Transverse colon (tissue), 4 donors: ENCODE data around the gene NRF1. TPM values are rescaled to one million over a fixed set of nuclear protein-coding genes. Genes with fewer than 3 reads are reported as not detected.

ENCODE experiments used
- DNase-seq: peaks from one replicate; pipeline ENCODE4 v3.0.0-alpha.2; 2019
- H3K27ac ChIP-seq, 4 donors: fragments of 200-600 bp; sonication (generic); 2 replicates each; pipeline ENCODE4 v1.5.1; 2016 to 2018; ENCODE audit warnings: inconsistent platforms in 4 of 4
- H3K27me3 ChIP-seq: fragments of 200-600 bp; sonication (generic); 2 replicates; pipeline ENCODE4 v1.5.1; 2017; ENCODE audit warnings: inconsistent platforms
- H3K36me3 ChIP-seq, 4 donors: fragments of 200-600 bp; sonication (generic); 2 replicates each; pipeline ENCODE4 v1.5.1; 2017 to 2019; ENCODE audit warnings: inconsistent platforms in 4 of 4
- H3K4me1 ChIP-seq, 4 donors: fragments of 200-600 bp; sonication (generic); 2 replicates each; pipeline ENCODE4 v1.5.1; 2017 to 2020; ENCODE audit warnings: inconsistent platforms in 4 of 4
- H3K4me3 ChIP-seq, 4 donors: fragments of 200-600 bp; sonication (generic); 1 replicate in 1 of 4; 2 replicates in 3 of 4; pipeline versions ENCODE4 v1.5.1 to v1.6.1; 2017 to 2019; ENCODE audit warnings: inconsistent platforms in 4 of 4
- H3K9me3 ChIP-seq, 2 donors: fragments of 200-600 bp; sonication (generic); 2 replicates each; pipeline ENCODE4 v1.5.1; 2017 to 2019; ENCODE audit warnings: inconsistent platforms in 2 of 2
- EP300 ChIP-seq: sonication (generic); formaldehyde crosslinking; IDR thresholded peaks from one replicate; pipeline ENCODE4 v1.6.1; 2017; ENCODE audit warnings: antibody characterized with exemption, low read depth
- POLR2A ChIP-seq: fragments of 450-650 bp; IDR thresholded peaks from one replicate; pipeline ENCODE4 v1.6.1; 2016; ENCODE audit warnings: antibody characterized with exemption, mild to moderate bottlenecking, moderate library complexity
- POLR2AphosphoS5 ChIP-seq, 3 donors: sonication (generic); formaldehyde crosslinking; IDR thresholded peaks; one replicate each; pipeline ENCODE4 v1.6.1; 2016; ENCODE audit warnings: antibody characterized with exemption in 3 of 3
- WGBS, 2 donors: methylation state at CpG; one replicate each; pipeline ENCODE4 v1.1.5; 2018; ENCODE audit warnings: low coverage in 1 of 2; 5-methylcytosine and 5-hydroxymethylcytosine counted together
- in situ Hi-C, 4 donors: fragments of 200-750 bp; cut with MboI; loops; one replicate each; pipeline versions ENCODE4 v1.15.0 to v1.15.1; 2017; ENCODE audit warnings: low sequenced_read_pairs in 3 of 4, low pct_ligation_motif_present in 1 of 4, low pct_unique_long_range_greater_than_20kb in 1 of 4
- intact Hi-C: fragments of 100-400 bp; cut with DNase I; formaldehyde crosslinking; loops from one replicate; pipeline ENCODE4 v1.15.1; 2023; ENCODE audit warnings: low total_unique reads
- total RNA-seq, 4 donors: library from RNA; depleted of rRNA; stranded (reverse); fragments of >200 nt; gene quantifications; one replicate each; pipeline ENCODE4 v1.1.0, GENCODE V29; 2016
- TF ChIP-seq, protein P1 (sequence below), 5 experiments: fragments of 200-600 bp in 3 of 5; fragments of 450-650 bp in 2 of 5; sonication (generic) in 3 of 5; IDR thresholded peaks; 1 replicate in 2 of 5; 2 replicates in 3 of 5; pipeline ENCODE4 v1.5.1; 2016 to 2017; ENCODE audit warnings: antibody characterized with exemption in 5 of 5, inconsistent platforms in 3 of 5, mild to moderate bottlenecking in 2 of 5, moderate library complexity in 1 of 5

Gene NRF1
- total RNA-seq, 4 donors from 2014 or later = 11.6 to 21.5 (median 15.3) TPM

GRCh38 chr7:129797214-129797789 is 185.8 kb downstream of the NRF1 start:
- 82 to 83% methylated on average over 1 to 7 of the region's 7 CpGs for WGBS, 2 donors
- Histone ChIP-seq H3K9me3 (no peaks in the 10 kb centered on the region), H3K27me3 (peaks cover 9% of the 10 kb centered on the region), H3K27ac (no peak overlapping the region), H3K4me3 (no peak overlapping the region), H3K4me1 (no peaks in the 10 kb centered on the region), H3K36me3 (no peaks in the 10 kb centered on the region)
- no peak for DNase-seq
- TF ChIP-seq, protein P1, sequence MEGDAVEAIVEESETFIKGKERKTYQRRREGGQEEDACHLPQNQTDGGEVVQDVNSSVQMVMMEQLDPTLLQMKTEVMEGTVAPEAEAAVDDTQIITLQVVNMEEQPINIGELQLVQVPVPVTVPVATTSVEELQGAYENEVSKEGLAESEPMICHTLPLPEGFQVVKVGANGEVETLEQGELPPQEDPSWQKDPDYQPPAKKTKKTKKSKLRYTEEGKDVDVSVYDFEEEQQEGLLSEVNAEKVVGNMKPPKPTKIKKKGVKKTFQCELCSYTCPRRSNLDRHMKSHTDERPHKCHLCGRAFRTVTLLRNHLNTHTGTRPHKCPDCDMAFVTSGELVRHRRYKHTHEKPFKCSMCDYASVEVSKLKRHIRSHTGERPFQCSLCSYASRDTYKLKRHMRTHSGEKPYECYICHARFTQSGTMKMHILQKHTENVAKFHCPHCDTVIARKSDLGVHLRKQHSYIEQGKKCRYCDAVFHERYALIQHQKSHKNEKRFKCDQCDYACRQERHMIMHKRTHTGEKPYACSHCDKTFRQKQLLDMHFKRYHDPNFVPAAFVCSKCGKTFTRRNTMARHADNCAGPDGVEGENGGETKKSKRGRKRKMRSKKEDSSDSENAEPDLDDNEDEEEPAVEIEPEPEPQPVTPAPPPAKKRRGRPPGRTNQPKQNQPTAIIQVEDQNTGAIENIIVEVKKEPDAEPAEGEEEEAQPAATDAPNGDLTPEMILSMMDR (IDR thresholded peaks at IDR 0.05) = no peak
- TF ChIP-seq EP300 (no peak), POLR2AphosphoS5 (IDR thresholded peaks at IDR 0.05) (no peak), POLR2A (no peak)
- in situ Hi-C loops = no loop called here
- intact Hi-C loops = no loop called here

- H3K9me3 ChIP-seq = no peaks in the 10 kb centered on the region
- no peak overlapping the region for H3K4me3 ChIP-seq
- H3K27ac ChIP-seq = no peak overlapping the region
- WGBS, 2 donors = 85 to 90% methylated on average over 8 to 16 of the region's 16 CpGs
- TF ChIP-seq POLR2AphosphoS5 (IDR thresholded peaks at IDR 0.05) = no peak
- TF ChIP-seq EP300 = no peak
- TF ChIP-seq, protein P1 (IDR thresholded peaks at IDR 0.05) = no peak
- TF ChIP-seq POLR2A = no peak
- H3K36me3 ChIP-seq = no peaks in the 10 kb centered on the region
- H3K27me3 ChIP-seq = peaks cover 9% of the 10 kb centered on the region
- no peaks in the 10 kb centered on the region for H3K4me1 ChIP-seq
- in situ Hi-C loops (no loop called here), intact Hi-C loops (no loop called here)
- DNase-seq = no peak
Observed at GRCh38 chr7:129798616-129799349, 187.3 kb downstream of the NRF1 start.

- H3K9me3 ChIP-seq = no peaks in the 10 kb centered on the region
- in situ Hi-C loops (no loop called here), intact Hi-C loops (no loop called here)
- DNase-seq = no peak
- H3K27ac ChIP-seq = no peak overlapping the region
- H3K4me3 ChIP-seq = no peak overlapping the region
- H3K36me3 ChIP-seq = no peaks in the 10 kb centered on the region
- WGBS, 2 donors = 77% methylated on average over 13 of the region's 13 CpGs; no CpG with 5 or more reads in 1 of the 2 donors
- H3K4me1 ChIP-seq = no peaks in the 10 kb centered on the region
- TF ChIP-seq POLR2AphosphoS5 (IDR thresholded peaks at IDR 0.05) (no peak), POLR2A (no peak), EP300 (no peak)
- TF ChIP-seq, protein P1 (IDR thresholded peaks at IDR 0.05) = no peak
- H3K27me3 ChIP-seq = peaks cover 9% of the 10 kb centered on the region
Observed at GRCh38 chr7:129799350-129799955, 187.9 kb downstream of the NRF1 start.

GRCh38 chr7:129800901-129801300 is 189.4 kb downstream of the NRF1 start:
- no peaks in the 10 kb centered on the region for H3K4me1 ChIP-seq

More at GRCh38 chr7:129800901-129801300, 189.4 kb downstream of the NRF1 start:
- H3K9me3 ChIP-seq = no peaks in the 10 kb centered on the region
- in situ Hi-C loops = loop anchor here in 2 of 4 donors (10.0 to 25.0 kb wide), 2 partner anchors 136 to 139 kb away; no protein-coding TSS in a partner anchor
- H3K4me3 ChIP-seq = no peak overlapping the region
- DNase-seq = no peak
- H3K27me3 ChIP-seq = peaks cover 9% of the 10 kb centered on the region
- H3K36me3 ChIP-seq = no peaks in the 10 kb centered on the region
- TF ChIP-seq, protein P1 (IDR thresholded peaks at IDR 0.05) = no peak
- TF ChIP-seq EP300 = no peak
- no peak for TF ChIP-seq POLR2AphosphoS5 (IDR thresholded peaks at IDR 0.05)
- TF ChIP-seq POLR2A = no peak
- H3K27ac ChIP-seq = no peak overlapping the region
- 85% methylated on average over 7 of the region's 7 CpGs; no CpG with 5 or more reads in 1 of the 2 donors for WGBS, 2 donors
- intact Hi-C loops = no loop called here
